ENCODE data around the gene ABCD3.

ABCD3 gene

DNA sequence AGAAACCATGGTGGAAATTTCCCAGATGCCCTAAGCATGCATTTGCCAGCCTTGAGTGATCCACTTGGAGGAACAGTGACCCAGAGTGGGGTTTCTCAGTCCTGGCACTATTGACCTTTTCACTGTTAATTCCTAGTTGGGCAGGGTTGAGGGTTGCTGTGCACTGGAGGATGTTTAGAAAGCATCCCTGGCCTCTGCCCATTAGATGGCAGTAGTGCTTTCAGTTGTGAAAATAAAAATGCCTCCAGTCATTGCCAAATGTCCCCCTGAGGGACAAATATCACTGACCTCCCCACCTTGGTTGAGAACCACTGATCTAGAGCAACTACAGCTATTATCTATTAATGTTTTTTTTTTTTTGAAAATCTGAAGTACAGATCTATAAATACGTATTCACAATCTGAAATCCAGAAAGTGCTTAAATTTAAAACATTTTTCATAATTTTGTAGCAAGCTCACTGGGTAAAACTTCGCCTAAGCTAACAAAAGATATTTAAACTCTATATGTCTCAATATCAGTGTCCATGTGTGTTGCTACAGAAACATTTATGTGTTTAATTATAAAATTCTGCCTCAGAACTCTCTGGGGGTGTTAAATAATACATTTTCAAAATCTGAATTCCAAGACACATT is 96.0 kb downstream of the ABCD3 start:
- POLR2A ChIA-PET, result interaction anchor here (0.7 kb wide), 1 partner anchor 266 kb away, joined by 3 read pairs; no protein-coding TSS in a partner anchor
- CTCF ChIA-PET, result interaction anchor here (0.5 to 3.0 kb wide), 17 partner anchors 14 to 976 kb away, joined by 3 to 24 read pairs (median 5); partner anchors contain the start of gene F3
- no peak overlapping the region for H3K4me3 ChIP-seq (ENCODE audit: low read depth, low read length)

DNA sequence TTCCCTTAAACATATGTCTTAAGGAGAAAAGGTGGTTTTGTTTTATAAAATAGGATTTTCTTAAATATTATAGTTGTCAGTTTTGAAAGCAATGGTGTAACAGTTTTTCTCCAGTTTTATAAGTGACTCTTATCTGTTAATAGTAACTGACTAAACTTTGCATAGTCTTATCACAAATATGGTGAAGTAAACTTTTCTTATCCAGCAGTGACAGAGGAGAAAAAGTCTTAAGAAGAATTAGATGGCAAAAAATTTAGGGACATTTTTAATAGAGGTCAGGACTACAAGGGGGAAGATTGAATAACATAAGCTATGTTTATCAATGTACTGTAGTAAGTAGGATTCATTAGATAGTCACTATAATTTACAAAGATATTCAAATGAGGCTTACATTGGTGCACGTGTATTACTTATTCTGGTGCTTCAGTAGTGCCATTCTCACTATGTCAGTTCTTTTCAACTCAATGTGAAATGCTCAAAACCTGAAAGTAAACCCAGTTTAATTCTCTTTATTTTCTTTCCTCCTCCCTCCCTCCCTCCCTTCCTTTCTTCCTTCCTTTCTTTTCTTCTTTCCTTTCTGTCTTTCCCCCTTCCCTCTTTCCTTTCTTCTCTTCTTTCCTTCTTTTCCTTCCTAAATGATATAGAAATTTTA is 97.2 kb downstream of the ABCD3 start:
- CTCF ChIA-PET, result interaction anchor here (0.5 to 3.9 kb wide), 7 partner anchors 13 to 529 kb away, joined by 3 to 27 read pairs (median 10); no protein-coding TSS in a partner anchor
- H3K27ac ChIP-seq (ENCODE audit: extremely low read depth, low read depth, low read length), result no peak overlapping the region
- POLR2A ChIA-PET, result no interaction called here
- peaks cover 4 to 9% of the 10 kb centered on the region in 2 experiments; a peak in 2 of 3 replicates for H3K36me3 ChIP-seq (ENCODE audit: control insufficient read depth in 2 of 2, insufficient read depth in 1 of 2, low read length in 2 of 2)
- no peaks in the 10 kb centered on the region for H3K4me1 ChIP-seq (ENCODE audit: control insufficient read depth, insufficient read depth, low read length)
- TF ChIP-seq ZNF169 (tag by site-specific recombination; IDR thresholded peaks at IDR 0.05) (no peak), PRDM1 (tag by site-specific recombination; IDR thresholded peaks at IDR 0.05) (0 out of 2 replicates have a peak, but pooled peaks have one; percentile 32), ZNF366 (tag by site-specific recombination; conservative IDR thresholded peaks at IDR 0.05) (peak; percentile 36; the same call in 1 of the 2 replicates)
- no peak overlapping the region for H3K4me3 ChIP-seq (ENCODE audit: low read depth, low read length)
- no peaks in the 10 kb centered on the region for H3K9me3 ChIP-seq (ENCODE audit: control insufficient read depth, insufficient read depth, low read depth, low read length)

More for the DNA sequence above, 96.0 kb downstream of the ABCD3 start:
- peaks cover 4 to 9% of the 10 kb centered on the region in 2 experiments; a peak in 2 of 3 replicates for H3K36me3 ChIP-seq (ENCODE audit: control insufficient read depth in 2 of 2, insufficient read depth in 1 of 2, low read length in 2 of 2)
- H3K27ac ChIP-seq (ENCODE audit: extremely low read depth, low read depth, low read length), result no peak overlapping the region
- H3K4me1 ChIP-seq (ENCODE audit: control insufficient read depth, insufficient read depth, low read length), result no peaks in the 10 kb centered on the region
- TF ChIP-seq ZNF660 (tag by site-specific recombination; IDR thresholded peaks at IDR 0.05) (peak; percentile 38; the same call in 1 of the 2 replicates), ZNF571 (tag by site-specific recombination; IDR thresholded peaks at IDR 0.05) (no peak), ZNF600 (tag by site-specific recombination; IDR thresholded peaks at IDR 0.05) (0 out of 2 replicates have a peak, but pooled peaks have one; percentile 19), ZNF654 (tag by site-specific recombination; IDR thresholded peaks at IDR 0.05; ENCODE audit: low read depth) (peak; percentile 76), YY2 (tag by site-specific recombination; IDR thresholded peaks at IDR 0.05) (no peak)
- TF ChIP-seq, protein P1, sequence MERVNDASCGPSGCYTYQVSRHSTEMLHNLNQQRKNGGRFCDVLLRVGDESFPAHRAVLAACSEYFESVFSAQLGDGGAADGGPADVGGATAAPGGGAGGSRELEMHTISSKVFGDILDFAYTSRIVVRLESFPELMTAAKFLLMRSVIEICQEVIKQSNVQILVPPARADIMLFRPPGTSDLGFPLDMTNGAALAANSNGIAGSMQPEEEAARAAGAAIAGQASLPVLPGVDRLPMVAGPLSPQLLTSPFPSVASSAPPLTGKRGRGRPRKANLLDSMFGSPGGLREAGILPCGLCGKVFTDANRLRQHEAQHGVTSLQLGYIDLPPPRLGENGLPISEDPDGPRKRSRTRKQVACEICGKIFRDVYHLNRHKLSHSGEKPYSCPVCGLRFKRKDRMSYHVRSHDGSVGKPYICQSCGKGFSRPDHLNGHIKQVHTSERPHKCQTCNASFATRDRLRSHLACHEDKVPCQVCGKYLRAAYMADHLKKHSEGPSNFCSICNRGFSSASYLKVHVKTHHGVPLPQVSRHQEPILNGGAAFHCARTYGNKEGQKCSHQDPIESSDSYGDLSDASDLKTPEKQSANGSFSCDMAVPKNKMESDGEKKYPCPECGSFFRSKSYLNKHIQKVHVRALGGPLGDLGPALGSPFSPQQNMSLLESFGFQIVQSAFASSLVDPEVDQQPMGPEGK (tag by site-specific recombination; IDR thresholded peaks at IDR 0.05), result 0 out of 2 replicates have a peak, but pooled peaks have one; percentile 31
- H3K9me3 ChIP-seq (ENCODE audit: control insufficient read depth, insufficient read depth, low read depth, low read length), result no peaks in the 10 kb centered on the region

GRCh38 chr1:94519351-94519750 is 101.2 kb downstream of the ABCD3 start:
- ChIA-PET CTCF (interaction anchor here (0.7 to 5.4 kb wide), 2 partner anchors 37 to 285 kb away, joined by 3 to 79 read pairs; no protein-coding TSS in a partner anchor), POLR2A (interaction anchor here (0.6 kb wide), 1 partner anchor 339 kb away, joined by 4 read pairs; no protein-coding TSS in a partner anchor)
- Histone ChIP-seq H3K4me1 (ENCODE audit: control insufficient read depth, insufficient read depth, low read length) (no peaks in the 10 kb centered on the region), H3K27ac (ENCODE audit: extremely low read depth, low read depth, low read length) (no peak overlapping the region), H3K9me3 (ENCODE audit: control insufficient read depth, insufficient read depth, low read depth, low read length) (no peaks in the 10 kb centered on the region), H3K36me3 (ENCODE audit: control insufficient read depth in 2 of 2, insufficient read depth in 1 of 2, low read length in 2 of 2) (peaks cover 0 to 4% of the 10 kb centered on the region in 2 experiments; a peak in 1 of 3 replicates), H3K4me3 (ENCODE audit: low read depth, low read length) (no peak overlapping the region)
- TF ChIP-seq ZBTB11 (tag by site-specific recombination; conservative IDR thresholded peaks at IDR 0.05; ENCODE audit: low read depth), result no peak
- no peak for TF ChIP-seq ZBTB17 (tag by site-specific recombination; IDR thresholded peaks at IDR 0.05)
- no peak for TF ChIP-seq IKZF3 (tag by site-specific recombination; IDR thresholded peaks at IDR 0.05)
- no peak for TF ChIP-seq ZNF510 (tag by site-specific recombination; IDR thresholded peaks at IDR 0.05; ENCODE audit: insufficient replicate concordance)
- TF ChIP-seq ZSCAN4 (tag by site-specific recombination; IDR thresholded peaks at IDR 0.05), result no peak
- TF ChIP-seq ZNF488 (tag by site-specific recombination; IDR thresholded peaks at IDR 0.05), result no peak
- no peak for TF ChIP-seq ZNF391 (tag by site-specific recombination; IDR thresholded peaks at IDR 0.05; ENCODE audit: borderline replicate concordance, low read depth)
- no peak for TF ChIP-seq ZNF785 (tag by site-specific recombination; IDR thresholded peaks at IDR 0.05)
- TF ChIP-seq ZNF776 (tag by site-specific recombination; IDR thresholded peaks at IDR 0.05; ENCODE audit: borderline replicate concordance), result no peak
- no peak for TF ChIP-seq HOXD13 (CRISPR knock-in tag; IDR thresholded peaks at IDR 0.05; ENCODE audit: borderline replicate concordance)
- no peak for TF ChIP-seq KLF7 (tag by site-specific recombination; IDR thresholded peaks at IDR 0.05; ENCODE audit: borderline replicate concordance)
- no peak for TF ChIP-seq ZFP69B (tag by site-specific recombination; IDR thresholded peaks at IDR 0.05)
- no peak for TF ChIP-seq ZXDB (tag by site-specific recombination; IDR thresholded peaks at IDR 0.05)
